Karpas-422 (cell line): Measurements from ENCODE around the gene TMEM212. TPM values are rescaled to one million over a fixed set of nuclear protein-coding genes. Genes with fewer than 3 reads are reported as not detected.

ENCODE experiments used
- DNase-seq: peaks from one replicate; pipeline ENCODE4 v3.0.0-alpha.2; 2015
- H2AFZ ChIP-seq: fragments of 200-600 bp; sonication (generic); 2 replicates; pipeline ENCODE4 v1.6.1; 2014; ENCODE audit warnings: antibody characterized with exemption, low read length, mixed read lengths
- H3K27ac ChIP-seq: fragments of 200-600 bp; sonication (generic); 2 replicates; pipeline ENCODE4 v1.5.1; 2014; ENCODE audit warnings: mild to moderate bottlenecking, low read length, moderate library complexity
- H3K27me3 ChIP-seq: fragments of 200-600 bp; sonication (generic); 2 replicates; pipeline ENCODE4 v1.6.1; 2014; ENCODE audit warnings: low read length, mixed read lengths
- H3K36me3 ChIP-seq: fragments of 200-600 bp; sonication (generic); 2 replicates; pipeline ENCODE4 v1.6.1; 2014; ENCODE audit warnings: low read length, mixed read lengths; ENCODE audit not compliant: insufficient read depth
- H3K4me1 ChIP-seq: fragments of 200-600 bp; sonication (generic); 2 replicates; pipeline ENCODE4 v1.6.1; 2014; ENCODE audit warnings: mild to moderate bottlenecking, low read length, mixed read lengths
- H3K4me2 ChIP-seq: fragments of 200-600 bp; sonication (generic); 2 replicates; pipeline ENCODE4 v1.6.1; 2014; ENCODE audit warnings: low read length, low read depth, mild to moderate bottlenecking; ENCODE audit not compliant: poor library complexity, severe bottlenecking
- H3K4me3 ChIP-seq: fragments of 200-600 bp; sonication (generic); 2 replicates; pipeline ENCODE4 v1.5.1; 2014; ENCODE audit warnings: mild to moderate bottlenecking, antibody characterized with exemption, low read length, mixed read lengths
- H3K79me2 ChIP-seq: fragments of 200-600 bp; sonication (generic); 2 replicates; pipeline ENCODE4 v1.6.1; 2014; ENCODE audit warnings: mild to moderate bottlenecking, low read length, mixed read lengths
- H3K9ac ChIP-seq: fragments of 200-600 bp; sonication (generic); 2 replicates; pipeline ENCODE4 v1.6.0; 2014; ENCODE audit warnings: low read length
- H3K9me2 ChIP-seq: fragments of 200-600 bp; sonication (generic), shearing (Covaris generic); replicated peaks from 2 replicates; pipeline ENCODE4 v1.6.0; 2014; ENCODE audit warnings: mild to moderate bottlenecking, low read length, moderate library complexity; ENCODE audit not compliant: insufficient read depth
- H3K9me3 ChIP-seq: fragments of 300-700, 200-600 bp; sonication (generic); 2 replicates; pipeline ENCODE4 v1.6.1; 2014; ENCODE audit warnings: low read length, mixed read lengths
- H4K20me1 ChIP-seq: fragments of 200-600 bp; sonication (generic); 2 replicates; pipeline ENCODE4 v1.6.1; 2014; ENCODE audit warnings: mild to moderate bottlenecking, antibody characterized with exemption, low read length, low read depth; ENCODE audit not compliant: insufficient read depth
- total RNA-seq: library from RNA; depleted of rRNA; stranded (reverse); fragments of >200 nt; shearing (Covaris generic); gene quantifications from 2 replicates; pipeline ENCODE4 v1.2.3, GENCODE V29; 2014; ENCODE audit warnings: low replicate concordance; rRNA removed

Gene TMEM212
- total RNA-seq, 1 experiment from 2014 or later: not detected

- H3K27me3 ChIP-seq: no peaks in the 10 kb centered on the region
- H4K20me1 ChIP-seq: no peaks in the 10 kb centered on the region
- no peaks in the 10 kb centered on the region for H3K9me3 ChIP-seq
- no peaks in the 10 kb centered on the region for H3K36me3 ChIP-seq
- no peak overlapping the region for H2AFZ ChIP-seq
- no peak overlapping the region for H3K9ac ChIP-seq
- no peak for DNase-seq
- H3K27ac ChIP-seq: no peak overlapping the region
- no peaks in the 10 kb centered on the region for H3K79me2 ChIP-seq
- H3K4me1 ChIP-seq: no peaks in the 10 kb centered on the region
- H3K9me2 ChIP-seq: no peaks in the 10 kb centered on the region
- no peak overlapping the region for H3K4me2 ChIP-seq
- no peak overlapping the region for H3K4me3 ChIP-seq
Observed at GRCh38 chr3:171906951-171907676, 64.0 kb downstream of the TMEM212 start.

- Histone ChIP-seq H4K20me1 (no peaks in the 10 kb centered on the region), H2AFZ (no peak overlapping the region), H3K4me1 (no peaks in the 10 kb centered on the region), H3K27ac (no peak overlapping the region), H3K9me2 (no peaks in the 10 kb centered on the region), H3K9ac (no peak overlapping the region), H3K79me2 (no peaks in the 10 kb centered on the region), H3K4me3 (no peak overlapping the region), H3K27me3 (no peaks in the 10 kb centered on the region), H3K4me2 (no peak overlapping the region), H3K36me3 (no peaks in the 10 kb centered on the region), H3K9me3 (no peaks in the 10 kb centered on the region)
- no peak for DNase-seq
Observed at GRCh38 chr3:171907761-171908160, 64.6 kb downstream of the TMEM212 start.

GRCh38 chr3:171908731-171909130 is 65.6 kb downstream of the TMEM212 start:
- Histone ChIP-seq H3K4me1 (no peaks in the 10 kb centered on the region), H2AFZ (no peak overlapping the region), H3K27me3 (no peaks in the 10 kb centered on the region), H4K20me1 (no peaks in the 10 kb centered on the region), H3K79me2 (no peaks in the 10 kb centered on the region), H3K4me3 (no peak overlapping the region), H3K27ac (no peak overlapping the region), H3K4me2 (no peak overlapping the region), H3K9ac (no peak overlapping the region), H3K9me2 (no peaks in the 10 kb centered on the region), H3K36me3 (no peaks in the 10 kb centered on the region), H3K9me3 (no peaks in the 10 kb centered on the region)
- no peak for DNase-seq

Other genes starting within 250 kb of the TMEM212 start
- gene PLD1, start 32.9 kb upstream of the TMEM212 start, total RNA-seq: not detected in 2 replicates
- 1.6 and 2.6 TPM in 2 replicates for gene FNDC3B, start 196.2 kb downstream of the TMEM212 start, total RNA-seq